Measurements from ENCODE around the gene SYTL1.

The SYTL1 gene

DNA sequence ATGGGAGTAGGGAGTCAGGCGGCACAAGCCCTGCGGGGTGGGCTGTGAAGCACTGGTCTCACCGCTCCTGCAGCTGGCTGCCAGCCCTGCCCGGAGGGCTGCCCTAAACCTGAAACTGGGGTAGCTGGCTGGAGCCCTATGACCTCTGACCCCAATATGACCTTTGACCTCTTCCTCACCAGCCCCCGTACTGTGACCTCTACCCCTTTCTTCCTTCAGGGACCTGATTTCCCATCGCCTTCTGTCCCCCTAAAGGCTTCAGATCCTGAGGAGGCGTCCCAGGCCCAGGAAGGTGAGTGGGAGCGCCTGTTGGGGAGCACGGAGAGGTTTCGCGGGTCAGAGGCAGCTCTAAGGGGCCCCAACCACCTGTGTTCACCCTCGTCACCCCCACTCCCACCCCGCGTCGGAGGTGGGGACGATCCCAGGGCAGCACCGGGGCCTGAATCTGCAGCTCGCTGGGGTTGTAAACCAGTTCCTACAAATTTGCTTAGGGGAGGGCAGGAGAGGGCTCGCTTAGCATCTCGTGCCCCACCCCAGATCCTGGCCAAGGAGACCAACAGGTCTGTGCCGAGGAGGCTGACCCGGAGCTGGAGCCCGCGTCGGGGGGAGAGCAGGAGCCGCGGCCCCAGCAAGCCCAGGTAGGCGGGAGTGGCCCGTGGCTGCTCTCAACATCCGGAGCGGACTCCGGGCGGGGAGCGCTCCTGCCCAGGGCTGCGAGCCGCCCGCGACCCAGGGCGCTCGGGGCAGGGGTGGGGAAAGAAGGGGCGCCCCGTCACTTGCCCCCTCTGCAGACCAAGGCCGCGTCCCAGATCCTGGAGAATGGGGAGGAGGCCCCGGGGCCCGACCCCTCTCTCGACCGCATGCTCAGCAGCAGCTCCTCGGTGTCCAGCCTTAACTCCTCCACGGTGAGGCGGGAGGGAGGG lies 7.3 kb downstream of the SYTL1 start:
- DNase-seq (ENCODE audit: low read depth, low spot score), result no peak

DNA sequence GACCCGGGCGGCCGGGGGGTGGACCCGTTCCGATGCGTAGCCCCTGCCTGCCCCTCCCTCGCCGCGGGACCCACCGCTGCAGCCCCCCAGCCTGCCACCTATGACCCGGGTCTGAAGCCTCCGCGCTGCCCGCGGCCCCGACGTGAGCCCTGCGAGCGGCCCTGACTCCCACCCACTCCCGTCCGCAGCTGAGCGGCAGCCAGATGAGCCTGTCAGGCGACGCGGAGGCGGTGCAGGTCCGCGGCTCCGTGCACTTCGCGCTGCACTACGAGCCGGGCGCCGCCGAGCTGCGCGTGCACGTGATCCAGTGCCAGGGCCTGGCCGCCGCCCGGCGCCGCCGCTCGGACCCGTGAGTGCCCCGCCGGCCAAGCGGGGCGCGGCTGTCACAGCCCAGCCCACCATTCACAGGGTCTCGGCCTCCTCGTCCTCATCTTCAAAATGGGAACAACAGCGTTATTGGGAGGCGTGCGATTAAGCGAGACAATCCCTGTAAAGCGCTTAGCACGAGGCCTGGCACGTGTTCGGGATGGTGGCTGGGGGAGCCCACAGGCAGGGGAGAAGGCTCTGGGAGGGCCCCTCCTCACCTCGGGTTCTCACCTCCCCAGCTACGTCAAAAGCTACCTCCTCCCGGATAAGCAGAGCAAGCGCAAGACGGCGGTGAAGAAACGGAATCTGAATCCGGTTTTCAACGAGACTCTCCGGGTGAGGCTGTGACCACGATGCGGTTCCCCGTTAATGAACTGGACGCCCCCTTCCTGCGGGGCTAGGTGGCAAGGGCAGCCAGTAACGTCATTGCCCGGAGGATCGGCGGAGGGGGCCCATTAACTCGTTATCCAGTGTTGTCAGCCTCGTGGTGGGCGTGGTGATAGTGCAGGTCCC lies 8.2 kb downstream of the SYTL1 start:
- DNase-seq (ENCODE audit: low read depth, low spot score), result no peak

GRCh38 chr1:27350663-27351540 lies 9.1 kb downstream of the SYTL1 start:
- DNase-seq (ENCODE audit: low read depth, low spot score), result no peak

DNA sequence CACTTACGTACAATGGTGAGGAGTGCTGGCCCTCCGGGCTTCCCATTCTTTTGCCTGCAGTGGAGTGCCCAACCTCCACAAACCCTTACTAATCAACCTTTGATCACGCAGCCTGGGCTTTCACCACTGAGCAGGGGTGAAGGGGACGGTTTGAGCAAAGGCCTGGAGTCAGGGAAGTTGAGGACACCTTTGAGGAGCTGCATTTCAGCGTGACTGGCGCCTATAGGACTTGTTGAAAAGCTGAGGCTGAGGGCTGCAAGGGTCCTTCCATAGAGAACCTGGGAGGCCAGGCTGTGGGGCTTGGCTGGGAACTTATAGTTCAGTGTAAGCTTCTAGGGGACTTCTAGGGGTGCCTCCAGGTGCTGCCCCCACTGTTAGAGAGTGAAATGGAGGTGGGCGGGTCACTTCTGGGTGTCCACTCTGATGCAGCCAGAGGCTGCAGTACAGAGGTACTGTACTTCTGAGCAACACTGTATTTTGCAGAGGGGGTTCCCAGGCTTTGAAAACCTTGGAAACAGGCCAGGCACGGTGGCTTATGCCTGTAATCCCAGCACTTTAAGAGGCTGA lies 9.8 kb downstream of the SYTL1 start:
- no peak for DNase-seq (ENCODE audit: low read depth, low spot score)

GRCh38 chr1:27353166-27353565 lies 11.3 kb downstream of the SYTL1 start:
- DNase-seq (ENCODE audit: low read depth, low spot score), result no peak

- DNase-seq (ENCODE audit: low read depth, low spot score), result no peak
Observed at GRCh38 chr1:27353629-27354028, 11.8 kb downstream of the SYTL1 start.

GRCh38 chr1:27355683-27356082 lies 13.9 kb downstream of the SYTL1 start:
- DNase-seq (ENCODE audit: low read depth, low spot score), result no peak

DNA sequence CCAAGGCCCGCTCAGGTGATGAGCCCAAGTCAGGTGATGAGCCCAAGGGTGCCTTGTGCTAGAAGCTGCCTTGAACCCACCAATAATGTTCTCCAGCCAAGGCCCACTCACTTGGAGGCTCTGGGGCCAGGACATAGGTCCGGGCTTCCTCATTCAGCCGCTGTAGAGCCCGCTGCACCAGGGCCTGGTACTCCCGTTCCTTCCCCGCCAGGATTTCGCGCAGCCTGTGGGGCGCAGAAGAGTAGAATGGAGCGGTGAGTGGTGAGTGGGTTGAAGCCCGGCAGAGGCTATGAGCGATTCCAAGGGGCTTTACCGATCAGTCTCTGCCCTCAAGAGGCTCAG lies 14.4 kb downstream of the SYTL1 start:
- DNase-seq (ENCODE audit: low read depth, low spot score), result no peak

GRCh38 chr1:27356619-27357280 lies 14.9 kb downstream of the SYTL1 start:
- no peak for DNase-seq (ENCODE audit: low read depth, low spot score)

DNA sequence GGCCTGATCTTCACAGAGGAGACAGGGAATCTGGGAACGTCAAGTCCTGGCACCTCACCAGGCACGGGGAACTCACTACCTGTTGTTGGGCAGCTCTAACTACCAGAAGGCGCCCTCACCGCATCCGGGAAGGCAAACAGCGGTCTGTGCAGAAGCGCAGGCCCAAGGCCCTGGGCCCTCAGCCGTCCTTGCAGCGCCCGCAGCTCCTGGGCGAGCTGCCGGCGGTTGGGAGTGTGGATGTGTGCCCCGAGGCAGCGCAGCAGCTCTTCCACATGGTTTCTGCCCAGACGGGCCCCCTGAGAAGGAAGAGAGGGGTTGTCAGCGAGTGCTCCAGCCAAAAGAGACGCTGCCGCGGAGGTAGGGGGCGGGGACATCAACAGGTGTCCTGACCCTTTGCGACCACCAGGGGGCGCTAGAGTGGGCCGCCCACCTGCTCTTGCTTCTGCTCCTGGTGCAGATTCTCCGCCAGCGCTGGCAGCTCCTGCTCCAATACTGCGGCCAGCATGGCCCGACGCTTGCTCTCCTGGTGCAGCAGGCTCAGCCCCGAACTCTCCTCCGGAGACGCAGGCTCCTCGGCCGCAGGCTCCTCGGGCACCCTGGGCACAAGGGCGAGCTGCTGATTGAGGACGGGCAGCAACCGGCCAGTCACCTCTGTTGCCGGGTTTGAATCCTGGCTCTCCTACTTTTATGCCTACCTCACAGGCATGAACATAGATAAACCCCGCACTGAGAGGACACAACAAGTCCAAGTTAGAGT lies 15.6 kb downstream of the SYTL1 start:
- peak; percentile 46 for DNase-seq (ENCODE audit: low read depth, low spot score)

DNA sequence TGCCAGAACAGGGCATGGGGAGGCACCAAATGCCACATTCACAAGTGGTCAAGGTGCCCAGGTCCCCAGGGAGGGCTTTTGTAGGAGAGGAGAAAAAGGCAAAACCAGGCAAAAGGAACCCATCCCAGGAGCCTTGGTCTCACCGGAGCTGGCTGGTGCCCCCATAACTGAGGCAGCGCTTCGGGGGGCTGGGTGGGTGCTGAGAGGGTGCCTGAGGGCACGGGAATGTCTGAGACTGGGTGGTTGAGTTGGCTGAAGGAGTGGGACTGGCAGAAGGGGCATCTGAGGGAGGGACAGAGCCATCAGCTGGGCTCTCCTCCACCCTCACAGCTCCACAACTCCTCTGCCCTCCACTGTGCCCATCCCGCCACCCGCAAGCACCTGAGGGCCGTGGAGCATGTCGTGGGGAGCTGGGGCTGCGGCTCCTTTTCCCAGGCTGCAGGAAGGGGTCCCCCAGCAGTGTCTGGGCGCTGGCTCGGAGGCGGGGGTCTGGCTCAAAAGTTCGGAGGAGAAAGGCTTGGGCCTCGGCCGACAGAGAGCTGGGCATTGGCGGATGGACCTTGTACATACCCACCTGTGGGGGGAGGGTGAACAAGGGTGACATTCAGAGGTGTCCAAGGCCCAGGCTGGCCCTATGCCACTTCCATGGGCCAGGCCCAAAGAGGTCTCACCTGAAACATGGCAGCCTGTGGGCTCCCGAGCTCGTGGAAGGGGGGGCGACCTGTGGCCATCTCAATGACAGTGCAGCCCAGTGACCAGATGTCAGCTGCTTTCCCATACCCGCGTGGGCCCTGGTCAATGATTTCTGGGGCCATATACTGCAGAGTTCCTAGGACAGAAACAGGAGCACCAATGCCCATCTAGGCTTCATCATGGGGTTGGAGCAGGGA lies 16.5 kb downstream of the SYTL1 start:
- no peak for DNase-seq (ENCODE audit: low read depth, low spot score)

- DNase-seq (ENCODE audit: low read depth, low spot score), result no peak
Observed at GRCh38 chr1:27358928-27359313, 17.1 kb downstream of the SYTL1 start.

DNA sequence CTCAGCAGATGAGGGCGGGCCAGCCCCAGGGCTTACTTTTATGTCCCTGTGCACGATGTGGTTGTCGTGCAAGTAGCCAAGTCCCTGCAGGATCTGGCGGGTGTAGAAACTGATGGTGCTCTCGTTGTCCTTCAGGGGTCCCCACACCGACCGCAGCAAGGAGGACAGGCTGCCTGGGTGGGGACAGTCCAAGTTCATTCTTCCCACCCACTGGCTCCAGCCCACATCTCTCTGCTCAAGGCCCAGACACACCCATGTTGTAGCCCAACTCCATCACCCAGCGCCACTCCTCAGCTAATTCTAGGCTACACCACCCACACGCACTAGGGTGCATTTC lies 18.0 kb downstream of the SYTL1 start:
- no peak for DNase-seq (ENCODE audit: low read depth, low spot score)

DNA sequence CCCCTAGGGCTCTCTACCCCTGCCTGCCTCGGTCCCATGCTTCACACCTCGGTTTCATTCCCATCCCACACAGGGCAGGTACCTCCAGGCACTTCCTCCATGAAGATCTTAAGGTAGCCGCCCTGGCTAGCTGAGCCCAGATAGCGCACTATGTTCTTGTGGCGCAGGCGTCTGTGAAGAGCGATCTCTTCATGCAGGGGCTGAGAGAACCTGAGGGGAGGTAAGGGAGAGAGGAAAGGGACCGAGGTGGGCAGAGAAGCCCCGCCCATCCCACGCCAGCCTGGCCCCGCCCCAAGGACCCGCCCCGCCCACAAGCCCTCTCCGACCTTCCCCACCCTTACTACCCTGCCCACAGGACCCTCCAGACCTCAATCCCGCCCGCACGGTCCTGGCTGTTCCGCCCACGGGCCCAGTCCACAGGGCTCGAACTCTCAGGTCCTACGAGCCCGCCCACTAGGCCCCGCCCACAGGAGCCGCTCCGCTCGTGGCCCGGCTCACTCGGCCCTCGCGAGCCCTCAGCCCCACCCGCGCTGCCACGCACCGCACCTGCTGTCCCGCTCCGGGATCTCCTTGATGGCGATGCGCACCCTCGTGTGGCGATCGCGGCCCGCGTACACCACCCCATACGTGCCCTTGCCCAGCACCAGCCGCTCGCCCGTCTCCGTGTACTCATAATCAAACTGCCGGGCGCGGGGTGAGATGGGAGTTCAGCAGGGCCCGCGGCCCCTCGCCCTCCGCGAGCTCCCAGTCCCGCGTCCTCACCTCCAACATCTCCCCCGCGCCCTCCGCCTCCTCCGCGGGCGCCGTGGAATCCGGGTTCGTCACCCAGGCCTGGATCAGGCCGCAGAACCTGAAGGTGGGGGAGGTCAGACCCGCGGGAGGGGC lies 18.6 kb downstream of the SYTL1 start:
- DNase-seq (ENCODE audit: low read depth, low spot score), result no peak

DNA sequence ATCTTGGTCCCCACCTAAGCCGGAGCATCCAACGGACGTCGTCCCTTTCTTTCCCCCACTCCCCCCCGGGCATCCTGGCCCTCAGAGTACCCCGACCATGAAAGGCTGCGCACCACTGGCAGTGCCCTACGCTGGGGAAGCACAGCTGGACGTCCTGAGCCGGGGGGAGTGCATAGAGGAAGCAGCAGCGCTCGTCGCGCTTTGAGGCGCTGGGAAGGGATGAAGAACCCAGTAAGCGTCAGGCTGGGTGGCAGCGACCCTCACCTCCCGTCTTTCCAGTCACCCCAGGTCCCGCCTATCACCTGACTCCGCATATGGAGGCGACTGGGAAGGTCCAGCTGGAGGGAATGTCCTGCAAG lies 19.2 kb downstream of the SYTL1 start:
- DNase-seq (ENCODE audit: low read depth, low spot score), result no peak

- no peak for DNase-seq (ENCODE audit: low read depth, low spot score)
Observed at GRCh38 chr1:27361553-27361952, 19.7 kb downstream of the SYTL1 start.

GRCh38 chr1:27363766-27364695 lies 22.2 kb downstream of the SYTL1 start:
- no peak for DNase-seq (ENCODE audit: low read depth, low spot score)
